Measurements from ENCODE around the gene CGB3.
"Not testable (repeated sequence)": the region's sequence is repeated elsewhere in the genome, so short reads cannot be mapped to it uniquely, and the experiment has no call there.

Gene CGB3

GRCh38 chr19:49042177-49042576, 18.0 kb upstream of the CGB3 start:
- DNase-seq = no peak

- DNase-seq = not testable (repeated sequence)
These were observed 15.6 kb upstream of the CGB3 start for GRCh38 chr19:49039736-49040135.

GRCh38 chr19:49038557-49039276, 14.6 kb upstream of the CGB3 start:
- peak; percentile 65 for DNase-seq

- DNase-seq = not testable (repeated sequence)
These were observed 14.0 kb upstream of the CGB3 start for GRCh38 chr19:49038111-49038510.

GRCh38 chr19:49036815-49037214, 12.7 kb upstream of the CGB3 start, which contains the start of gene CGB1:
TSS of gene CGB1 (minus strand) at chr19:49036895. CDS start at chr19:49036711, 184 bp downstream.
- not testable (repeated sequence) for DNase-seq

DNA sequence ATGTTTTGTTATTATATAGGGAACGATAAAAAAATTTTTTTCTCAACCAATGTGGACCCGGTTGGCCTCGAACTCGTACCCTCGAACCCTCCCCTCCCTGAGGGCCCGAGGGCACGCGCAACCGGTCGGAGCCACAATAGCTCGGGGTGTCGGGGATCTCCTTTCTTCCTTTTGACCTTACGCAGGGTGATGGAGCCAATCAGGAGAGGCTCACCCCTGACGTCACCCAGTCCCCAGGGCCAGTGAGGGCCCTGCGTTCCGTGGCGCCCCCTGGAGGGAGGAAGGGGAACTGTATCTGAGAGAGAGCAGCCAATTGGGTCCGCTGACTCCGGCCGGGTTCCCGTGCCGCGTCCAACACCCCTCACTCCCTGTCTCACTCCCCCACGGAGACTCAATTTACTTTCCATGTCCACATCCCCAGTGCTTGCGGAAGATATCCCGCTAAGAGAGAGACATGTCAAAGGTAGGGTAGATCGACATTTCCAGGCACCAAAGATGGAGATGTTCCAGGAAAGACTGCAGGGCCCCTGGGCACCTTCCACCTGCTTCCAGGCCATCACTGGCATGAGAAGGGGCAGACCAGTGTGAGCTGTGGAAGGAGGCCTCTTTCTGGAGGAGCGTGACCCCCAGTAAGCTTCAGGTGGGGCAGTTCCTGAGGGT, 7.6 kb upstream of the CGB3 start, which contains the start of gene CGB2:
CGB2 (plus strand) TSS at position 249 of the 660 bp plus-strand sequence; CDS start at position 455, 206 bp downstream.
- not testable (repeated sequence) for DNase-seq

DNA sequence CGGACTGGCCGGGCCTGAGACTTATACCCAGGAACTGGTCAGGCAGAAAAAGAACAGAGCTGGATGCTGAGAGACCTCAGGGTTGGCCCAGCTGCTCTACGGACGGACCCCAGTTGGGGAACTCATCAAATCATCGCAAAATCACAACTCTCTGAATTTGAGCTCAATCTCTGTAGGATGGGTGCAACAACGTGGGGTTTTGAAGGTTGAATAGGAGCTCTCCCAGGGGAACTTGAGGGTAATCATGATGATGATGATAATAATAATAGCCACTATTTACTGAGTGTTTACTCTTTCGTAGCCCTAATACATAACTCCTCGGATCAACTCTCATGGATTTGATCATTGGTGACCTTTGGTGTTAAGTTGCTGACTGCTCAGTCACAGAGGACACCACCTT, 6.2 kb upstream of the CGB3 start:
- not testable (repeated sequence) for DNase-seq

- not testable (repeated sequence) for DNase-seq
These were observed 5.6 kb upstream of the CGB3 start for GRCh38 chr19:49029749-49030148.

GRCh38 chr19:49028686-49029085, 4.6 kb upstream of the CGB3 start:
- not testable (repeated sequence) for DNase-seq

GRCh38 chr19:49025599-49025998, 1.5 kb upstream of the CGB3 start:
- DNase-seq = not testable (repeated sequence)

- DNase-seq = not testable (repeated sequence)
These were observed 955 bp upstream of the CGB3 start for GRCh38 chr19:49025088-49025487.

- no peak for DNase-seq
These were observed 2.0 kb downstream of the CGB3 start for GRCh38 chr19:49022116-49022515.

GRCh38 chr19:49020931-49021895, 2.9 kb downstream of the CGB3 start:
- peak; percentile 56 for DNase-seq

- DNase-seq = no peak
These were observed 3.8 kb downstream of the CGB3 start for GRCh38 chr19:49020342-49020741.

- DNase-seq = peak; percentile 52
These were observed 4.7 kb downstream of the CGB3 start for GRCh38 chr19:49019242-49019932.

DNA sequence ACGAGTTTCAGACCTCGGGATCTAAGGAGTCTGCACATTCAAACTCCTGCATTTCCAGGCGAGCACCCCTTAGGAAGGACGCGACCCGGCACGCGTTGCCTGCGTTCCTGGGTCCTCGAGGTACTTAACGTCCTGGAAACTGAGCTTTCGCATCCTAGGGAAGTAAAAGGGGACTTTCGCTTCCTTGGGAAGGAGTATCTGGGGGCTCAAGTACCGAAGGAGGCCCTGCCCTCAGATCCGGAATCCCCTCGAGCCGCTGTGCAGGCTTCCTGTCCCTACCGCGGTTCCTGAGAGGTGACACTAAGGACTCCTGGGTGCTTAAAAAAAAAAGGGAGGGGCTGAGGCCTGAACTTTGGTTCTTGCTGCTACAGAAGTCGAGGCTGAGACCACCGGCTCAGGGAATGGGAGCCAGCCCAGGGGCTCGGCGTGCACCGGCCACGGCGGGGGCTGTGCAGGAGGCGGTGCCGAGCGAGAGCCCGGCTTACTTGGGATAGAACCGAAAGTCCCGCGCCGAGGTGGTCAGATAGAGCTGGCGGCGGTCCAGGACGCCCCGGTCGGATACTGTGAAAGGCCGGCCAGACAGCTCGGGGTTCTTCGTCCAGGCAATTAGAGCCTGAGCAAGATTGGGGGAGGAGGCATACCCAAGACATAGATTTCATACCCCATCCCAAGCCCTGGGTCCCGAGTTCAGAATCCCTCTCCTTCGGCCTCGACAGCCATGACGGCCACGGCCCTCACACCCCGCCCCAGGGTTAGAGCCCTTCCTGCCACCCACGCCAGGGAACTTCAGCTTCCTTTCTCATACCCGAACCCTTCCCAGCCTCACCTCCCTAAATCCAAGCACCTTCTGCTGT, 5.5 kb downstream of the CGB3 start:
- DNase-seq = not testable (repeated sequence)

- peak; percentile 44 for DNase-seq
These were observed 6.3 kb downstream of the CGB3 start for GRCh38 chr19:49017666-49018351.

- no peak for DNase-seq
These were observed 7.0 kb downstream of the CGB3 start, which contains the start of gene LHB for GRCh38 chr19:49017041-49017665. TSS of gene LHB (minus strand) at chr19:49017091. CDS start at chr19:49017081, 10 bp downstream.

DNA sequence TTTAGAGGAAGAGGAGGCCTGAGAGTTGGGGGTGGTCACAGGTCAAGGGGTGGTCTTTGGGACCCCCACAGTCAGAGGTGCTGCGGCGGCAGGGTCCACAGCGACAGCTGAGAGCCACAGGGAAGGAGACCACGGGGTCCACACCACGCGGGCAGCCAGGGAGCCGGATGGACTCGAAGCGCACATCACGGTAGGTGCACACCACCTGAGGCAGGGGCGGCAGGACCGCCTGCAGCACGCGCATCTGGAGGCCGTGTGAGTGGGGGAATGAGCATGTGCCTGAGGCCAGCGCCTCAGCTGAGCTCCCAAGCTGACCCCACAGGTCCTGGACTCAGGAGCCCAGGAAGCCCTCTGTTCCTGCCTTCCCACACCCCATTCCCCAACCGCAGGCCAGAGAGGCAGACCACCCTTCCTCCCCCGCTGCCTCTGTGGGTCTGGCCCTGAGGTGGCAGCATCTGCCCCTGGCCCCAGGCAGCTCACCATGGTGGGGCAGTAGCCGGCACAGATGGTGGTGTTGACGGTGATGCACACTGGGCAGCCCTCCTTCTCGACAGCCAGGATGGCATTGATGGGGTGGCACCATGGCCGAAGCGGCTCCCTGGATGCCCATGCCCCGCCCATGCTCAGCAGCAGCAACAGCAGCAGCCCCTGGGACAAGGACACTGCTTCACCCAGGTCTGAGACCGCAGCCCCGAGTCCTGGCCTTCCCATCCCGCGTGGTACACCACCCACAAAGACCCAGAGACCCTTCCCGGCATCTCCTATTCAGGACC, 7.9 kb downstream of the CGB3 start:
- no peak for DNase-seq
